Central memory CD4-positive, alpha-beta T cell (primary cell): Measurements from ENCODE around the gene OR2A25.

ENCODE experiments used
- DNase-seq: peaks from one replicate; pipeline ENCODE4 v3.0.0; 2022

Gene OR2A25

DNA sequence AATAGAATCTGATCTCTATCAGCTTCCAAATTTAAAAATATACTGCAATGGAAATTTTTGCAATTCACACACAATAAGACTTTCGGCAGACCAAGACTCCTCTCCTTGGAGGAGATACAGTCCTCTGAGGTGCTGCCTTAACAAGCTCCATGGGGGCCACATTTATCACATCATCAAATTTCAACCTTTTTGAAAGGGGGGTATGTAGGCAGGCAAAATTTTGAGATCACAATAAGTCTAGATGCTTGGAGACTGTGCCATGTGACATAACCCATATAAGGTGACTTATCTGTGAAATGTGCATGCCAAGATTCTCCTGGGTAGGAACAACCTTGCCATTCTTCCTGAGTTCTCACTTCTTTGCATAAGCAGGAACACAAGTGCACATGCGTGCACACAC is 16.4 kb downstream of the OR2A25 start, which contains the start of gene OR2A12:
Gene OR2A12 (plus strand): TSS at position 301 of the 400 bp plus-strand sequence. CDS start 8,830 bp downstream, outside the sequence.
- no peak for DNase-seq

DNA sequence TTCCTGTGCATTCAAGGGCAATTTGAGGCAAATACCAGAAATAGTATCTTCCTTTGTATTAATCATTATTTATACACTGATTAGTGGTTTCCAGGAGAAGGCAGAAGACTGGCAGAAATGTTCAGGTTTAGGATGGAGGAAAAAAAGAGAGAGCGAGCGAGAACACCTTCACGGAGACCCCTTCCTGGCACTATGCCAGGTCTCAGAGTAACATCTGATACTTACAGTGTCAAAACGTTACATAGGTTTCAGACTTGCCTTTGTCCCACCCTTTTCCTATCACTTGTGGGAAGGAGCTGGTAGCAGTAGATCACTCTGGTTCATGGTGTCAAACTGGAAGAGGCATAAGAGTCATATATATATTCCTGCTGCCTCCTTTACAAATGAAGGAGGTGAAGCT is 17.1 kb downstream of the OR2A25 start:
- no peak for DNase-seq

DNA sequence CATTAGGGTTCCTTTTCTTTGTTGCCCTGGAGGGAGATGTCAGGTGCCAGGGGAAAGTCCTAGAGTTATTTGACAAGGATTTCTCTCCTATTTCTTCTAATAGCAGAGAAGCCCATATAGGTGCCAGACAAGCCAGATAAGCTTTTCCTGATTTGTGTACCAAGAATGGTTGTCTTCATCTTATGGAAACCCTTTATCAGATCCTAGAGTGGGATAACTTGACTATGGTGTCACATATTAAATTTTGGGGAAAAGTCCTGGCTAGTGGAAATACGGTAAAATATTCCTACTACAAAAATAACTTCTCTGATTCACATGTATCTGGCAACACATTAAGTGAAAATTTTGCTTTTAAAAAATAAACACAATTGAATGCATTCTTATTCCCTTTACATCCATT is 17.6 kb downstream of the OR2A25 start:
- DNase-seq: no peak

DNA sequence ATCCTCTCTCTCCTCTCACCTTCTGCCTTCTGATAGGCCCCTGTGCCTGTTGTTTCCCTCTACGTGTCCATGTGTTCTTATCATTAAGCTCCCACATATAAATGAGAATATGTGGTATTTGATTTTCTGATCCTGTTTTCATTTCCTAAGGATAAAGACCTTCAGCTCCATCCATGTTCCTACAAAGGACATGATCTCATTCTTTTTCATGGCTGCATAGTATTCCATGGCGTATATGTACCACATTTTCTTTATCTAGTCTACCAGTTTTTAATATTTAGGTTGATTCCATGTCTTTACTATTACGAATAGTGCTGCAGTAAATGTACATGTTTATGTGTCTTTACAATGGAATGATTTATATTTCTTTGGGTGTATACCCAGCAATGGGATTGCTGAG is 21.1 kb downstream of the OR2A25 start:
- no peak for DNase-seq

DNA sequence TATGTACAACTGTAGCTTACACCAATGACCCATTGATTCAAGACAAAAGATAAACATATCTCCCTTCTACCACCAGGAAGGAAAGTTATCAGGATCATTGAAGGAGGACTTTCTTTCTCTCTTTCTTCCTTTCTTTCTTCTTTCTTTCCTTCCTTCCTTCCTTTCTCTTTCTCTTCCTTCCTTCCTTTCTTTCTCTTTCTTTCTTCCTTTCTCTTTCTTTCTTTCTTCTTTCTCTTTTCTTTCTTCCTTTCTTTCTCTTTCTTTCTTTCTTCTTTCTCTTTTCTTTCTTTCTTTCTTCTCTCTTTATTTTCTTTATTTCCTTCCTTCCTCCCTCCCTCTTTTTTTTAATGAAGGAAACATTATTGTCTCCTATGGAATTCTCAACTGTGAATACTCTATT is 29.2 kb downstream of the OR2A25 start:
- no peak for DNase-seq

DNA sequence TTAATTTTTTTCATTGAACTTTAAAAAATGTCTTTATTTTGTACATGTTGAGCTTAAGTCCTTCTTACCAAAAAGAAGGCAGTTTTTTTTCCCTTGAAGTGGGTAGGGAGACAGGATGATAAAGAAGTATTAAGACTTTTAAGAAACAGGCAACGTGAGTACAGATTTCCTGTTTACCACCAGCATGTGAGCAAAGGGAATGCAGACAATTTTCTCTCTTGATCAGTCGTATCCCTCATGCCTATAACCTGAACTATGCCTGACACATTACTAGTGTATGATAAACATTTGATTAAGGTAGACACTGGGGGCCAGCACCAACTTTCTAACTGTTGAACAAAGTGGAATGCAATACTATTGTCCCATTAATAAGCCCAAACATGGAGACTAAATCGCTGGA is 31.0 kb downstream of the OR2A25 start:
- no peak for DNase-seq

DNA sequence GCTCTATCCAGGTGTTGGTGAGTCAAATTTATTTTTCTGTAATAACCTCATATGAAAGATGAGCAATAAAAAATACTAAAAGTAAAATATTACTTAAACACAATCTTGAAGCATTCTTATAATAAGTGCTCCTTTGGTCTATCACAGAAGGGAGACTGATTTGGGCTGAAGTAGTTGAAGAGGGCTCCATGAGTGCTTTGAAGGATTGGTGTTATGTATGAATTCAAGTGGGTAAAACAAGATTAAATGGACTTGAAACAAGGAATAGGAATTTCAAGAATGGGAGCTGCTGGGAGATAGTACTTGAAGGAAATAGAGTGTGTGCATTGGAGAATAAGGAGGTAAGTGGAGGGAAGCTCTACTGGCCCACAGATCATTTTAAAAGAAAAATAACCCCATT is 32.4 kb downstream of the OR2A25 start:
- DNase-seq: no peak

DNA sequence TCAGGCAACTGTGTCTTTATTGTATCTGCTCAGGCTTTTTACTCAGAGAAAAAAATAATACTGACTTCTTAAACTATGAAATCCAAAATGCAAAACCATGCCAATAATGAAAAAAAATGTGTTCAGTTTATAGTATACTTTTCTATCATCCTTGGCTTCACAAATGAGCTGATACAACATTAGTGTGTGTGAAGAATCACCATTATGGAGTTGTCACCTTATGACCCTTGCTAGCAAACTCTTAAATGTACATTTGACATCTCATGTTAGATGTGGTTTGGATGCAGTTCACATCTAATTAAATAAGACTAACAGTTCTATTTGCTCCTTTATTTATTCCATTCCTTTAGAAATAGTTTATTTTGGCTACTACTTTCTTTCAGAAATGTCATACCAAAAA is 35.6 kb downstream of the OR2A25 start:
- no peak for DNase-seq

DNA sequence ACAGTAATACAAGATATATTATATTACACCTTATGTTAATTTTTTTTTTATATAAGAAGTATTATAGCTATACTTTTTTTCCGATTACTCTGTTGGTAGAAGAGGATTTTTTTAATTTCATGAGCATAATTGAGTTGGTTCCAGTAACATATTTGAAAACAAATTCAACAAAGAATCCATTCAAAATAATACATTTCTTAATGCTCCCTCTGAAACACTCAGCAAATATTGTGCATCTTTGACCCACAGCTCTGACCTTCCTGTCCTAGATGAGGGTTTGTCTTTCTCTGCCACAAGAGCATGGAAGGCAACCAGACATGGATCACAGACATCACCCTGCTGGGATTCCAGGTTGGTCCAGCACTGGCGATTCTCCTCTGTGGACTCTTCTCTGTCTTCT is 39.7 kb downstream of the OR2A25 start, which contains the start of gene OR2A2:
Gene OR2A2 (plus strand): TSS at position 301 of the 400 bp plus-strand sequence. CDS start 0 bp downstream, at position 301.
- DNase-seq: no peak

DNA sequence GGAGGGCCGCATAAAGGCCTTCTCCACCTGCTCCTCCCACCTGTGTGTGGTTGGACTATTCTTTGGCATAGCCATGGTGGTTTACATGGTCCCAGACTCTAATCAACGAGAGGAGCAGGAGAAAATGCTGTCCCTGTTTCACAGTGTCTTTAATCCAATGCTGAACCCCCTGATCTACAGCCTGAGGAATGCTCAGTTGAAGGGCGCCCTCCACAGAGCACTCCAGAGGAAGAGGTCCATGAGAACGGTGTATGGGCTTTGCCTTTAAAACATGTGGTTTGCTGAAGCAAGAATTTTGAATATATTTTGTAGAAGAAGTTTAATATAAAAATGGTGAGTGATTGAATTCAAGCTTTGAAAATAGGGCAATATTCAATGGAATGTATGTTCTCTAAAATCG is 40.7 kb downstream of the OR2A25 start:
- no peak for DNase-seq

DNA sequence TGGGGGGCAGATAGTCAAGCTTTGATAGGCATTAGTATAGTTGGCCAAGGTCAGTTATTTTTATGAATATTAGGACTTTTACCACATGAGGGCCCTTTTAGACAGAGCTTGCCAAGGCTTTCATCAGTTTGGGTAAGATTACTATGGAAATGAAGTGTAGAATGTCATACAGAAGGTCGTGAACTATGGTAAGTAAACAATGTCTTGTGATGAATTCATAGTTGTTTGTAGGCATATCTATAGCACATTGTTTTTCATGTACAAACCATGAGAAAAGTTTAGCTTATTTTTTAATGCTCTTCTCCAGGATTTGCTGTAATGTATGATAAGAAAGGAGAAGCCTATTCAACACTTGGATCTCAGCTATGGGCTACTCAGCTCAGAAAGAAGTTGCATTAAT is 44.0 kb downstream of the OR2A25 start:
- no peak for DNase-seq

DNA sequence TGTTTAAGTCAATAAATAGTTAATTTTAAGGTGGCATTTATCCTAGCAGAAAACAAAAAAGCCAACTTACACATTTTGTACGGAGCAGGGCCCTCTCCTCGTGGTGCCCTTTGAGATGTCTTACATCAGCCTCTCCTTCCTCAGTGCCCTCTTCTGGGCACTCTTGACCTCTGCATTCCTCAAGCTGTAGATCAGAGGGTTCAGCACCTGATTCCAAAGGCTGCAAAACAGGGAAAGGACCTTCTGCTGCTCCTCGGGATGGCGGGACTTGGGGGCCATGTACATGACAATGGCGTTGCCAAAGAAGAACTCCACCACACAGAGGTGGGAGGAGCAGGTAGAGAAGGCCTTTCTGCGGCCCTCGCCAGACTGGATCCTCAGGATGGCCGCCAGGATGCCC is 48.7 kb downstream of the OR2A25 start:
- DNase-seq: no peak

DNA sequence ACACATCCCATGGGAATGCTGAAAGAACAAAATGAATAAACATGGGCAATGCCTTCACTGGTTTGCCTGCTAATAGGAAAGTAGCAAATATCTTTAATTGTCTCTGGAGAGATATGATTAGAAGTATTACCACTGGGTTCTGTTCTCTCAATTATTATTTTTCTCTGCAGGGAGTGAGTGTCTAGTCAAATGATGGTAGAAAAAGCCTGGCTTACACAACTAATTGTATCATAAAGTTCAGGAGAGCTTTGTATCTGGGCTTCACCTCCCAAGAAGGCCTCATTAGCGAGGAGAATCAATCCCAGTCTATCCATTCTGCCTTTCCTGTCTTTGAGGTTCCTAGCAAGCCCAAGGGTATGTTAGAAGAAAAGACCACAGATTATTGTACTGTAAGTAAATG is 53.3 kb downstream of the OR2A25 start, which contains the start of gene OR2A14:
Gene OR2A14 (plus strand): TSS at position 301 of the 400 bp plus-strand sequence. CDS start 5,937 bp downstream, outside the sequence.
- DNase-seq: no peak
